ENCODE measurements around the gene UBE2R2. TPM values are rescaled to one million over a fixed set of nuclear protein-coding genes. Genes with fewer than 3 reads are reported as not detected.
A peak's percentile ranks its signal among the peaks of the same experiment; 100 is the strongest.

UBE2R2 gene
- total and polyA plus RNA-seq, 2 of the 4 experiments (the other 2 are of a cell fraction) = 12.7 to 24.8 TPM

DNA sequence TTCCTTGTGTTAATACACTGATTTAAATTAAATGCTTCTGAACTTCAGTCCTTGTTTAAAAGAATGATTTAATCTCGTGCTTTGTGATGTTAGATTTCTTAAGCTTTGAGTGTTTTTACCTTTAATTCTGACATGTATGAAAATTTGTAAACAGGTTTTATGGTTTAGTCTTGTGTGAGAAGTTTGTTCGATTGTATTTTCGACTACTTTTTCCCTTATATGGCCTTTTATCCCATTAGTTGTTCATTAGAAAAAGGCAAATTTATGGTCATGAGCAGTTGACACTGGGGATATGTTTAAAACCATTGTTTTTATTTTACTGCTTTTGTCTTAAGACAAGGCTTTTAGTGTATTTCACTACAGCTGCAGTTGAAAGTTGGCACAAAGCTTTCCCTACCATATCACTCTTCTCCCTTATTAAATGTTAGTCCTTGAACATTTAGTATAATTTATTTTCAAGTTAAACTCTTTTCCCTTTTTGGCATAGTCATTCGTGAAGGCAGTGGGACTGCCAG lies 3.3 kb downstream of the UBE2R2 start:
- peaks cover 7% of the 10 kb centered on the region for H3K9me1 ChIP-seq (ENCODE audit: insufficient read depth, low read length)
- no peak overlapping the region for H3K9ac ChIP-seq (ENCODE audit: low read depth, low read length)
- H2BK15ac ChIP-seq (ENCODE audit: low read depth, low read length) = no peak overlapping the region
- no peak overlapping the region for H2AK9ac ChIP-seq (replicated peaks; ENCODE audit: low read depth, low read length, poor library complexity)
- peaks cover 9% of the 10 kb centered on the region for H3K4me1 ChIP-seq (ENCODE audit: control insufficient read depth, insufficient read depth, low read length)
- ChIA-PET POLR2A (ENCODE audit: unreplicated experiment) (interaction anchor here (0.6 kb wide), 1 partner anchor 262 kb away, joined by 5 read pairs; no protein-coding TSS in a partner anchor), CTCF (no interaction called here)
- H2BK120ac ChIP-seq (ENCODE audit: low read depth, low read length) = no peak overlapping the region
- dilution Hi-C loops (cut with HindIII; ENCODE audit: low sequenced_read_pairs, unreplicated experiment) = no loop called here
- no peak overlapping the region for H4K5ac ChIP-seq (ENCODE audit: low read depth, low read length)
- TF ChIP-seq SMC3 (IDR thresholded peaks at IDR 0.05; ENCODE audit: low read depth, low read length) (no peak), POLR2A (IDR thresholded peaks at IDR 0.05; ENCODE audit: low read depth, low read length) (no peak), RFX5 (IDR thresholded peaks at IDR 0.05; ENCODE audit: low read depth, low read length) (no peak), NFE2L2 (IDR thresholded peaks at IDR 0.05; ENCODE audit: low read depth, low read length) (no peak), RAD21 (IDR thresholded peaks at IDR 0.05; ENCODE audit: low read length) (no peak), MXI1 (IDR thresholded peaks at IDR 0.05; ENCODE audit: borderline replicate concordance, low read depth, low read length) (no peak), FOS (IDR thresholded peaks at IDR 0.05; ENCODE audit: low read depth, low read length) (no peak), MAFK (IDR thresholded peaks at IDR 0.05; ENCODE audit: low read depth, low read length) (no peak), CHD1 (IDR thresholded peaks at IDR 0.05; ENCODE audit: low read depth, low read length) (no peak), CEBPB (IDR thresholded peaks at IDR 0.05; ENCODE audit: low read depth, low read length) (no peak), BHLHE40 (IDR thresholded peaks at IDR 0.05; ENCODE audit: low read depth, low read length) (no peak), RCOR1 (IDR thresholded peaks at IDR 0.05; ENCODE audit: insufficient replicate concordance, low read length) (no peak), MAZ (IDR thresholded peaks at IDR 0.05; ENCODE audit: borderline replicate concordance, low read depth, low read length) (no peak)
- TF ChIP-seq, protein P1, sequence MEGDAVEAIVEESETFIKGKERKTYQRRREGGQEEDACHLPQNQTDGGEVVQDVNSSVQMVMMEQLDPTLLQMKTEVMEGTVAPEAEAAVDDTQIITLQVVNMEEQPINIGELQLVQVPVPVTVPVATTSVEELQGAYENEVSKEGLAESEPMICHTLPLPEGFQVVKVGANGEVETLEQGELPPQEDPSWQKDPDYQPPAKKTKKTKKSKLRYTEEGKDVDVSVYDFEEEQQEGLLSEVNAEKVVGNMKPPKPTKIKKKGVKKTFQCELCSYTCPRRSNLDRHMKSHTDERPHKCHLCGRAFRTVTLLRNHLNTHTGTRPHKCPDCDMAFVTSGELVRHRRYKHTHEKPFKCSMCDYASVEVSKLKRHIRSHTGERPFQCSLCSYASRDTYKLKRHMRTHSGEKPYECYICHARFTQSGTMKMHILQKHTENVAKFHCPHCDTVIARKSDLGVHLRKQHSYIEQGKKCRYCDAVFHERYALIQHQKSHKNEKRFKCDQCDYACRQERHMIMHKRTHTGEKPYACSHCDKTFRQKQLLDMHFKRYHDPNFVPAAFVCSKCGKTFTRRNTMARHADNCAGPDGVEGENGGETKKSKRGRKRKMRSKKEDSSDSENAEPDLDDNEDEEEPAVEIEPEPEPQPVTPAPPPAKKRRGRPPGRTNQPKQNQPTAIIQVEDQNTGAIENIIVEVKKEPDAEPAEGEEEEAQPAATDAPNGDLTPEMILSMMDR (conservative IDR thresholded peaks at IDR 0.05; ENCODE audit: low read depth, low read length) = no peak
- TF ChIP-seq, protein P2, sequence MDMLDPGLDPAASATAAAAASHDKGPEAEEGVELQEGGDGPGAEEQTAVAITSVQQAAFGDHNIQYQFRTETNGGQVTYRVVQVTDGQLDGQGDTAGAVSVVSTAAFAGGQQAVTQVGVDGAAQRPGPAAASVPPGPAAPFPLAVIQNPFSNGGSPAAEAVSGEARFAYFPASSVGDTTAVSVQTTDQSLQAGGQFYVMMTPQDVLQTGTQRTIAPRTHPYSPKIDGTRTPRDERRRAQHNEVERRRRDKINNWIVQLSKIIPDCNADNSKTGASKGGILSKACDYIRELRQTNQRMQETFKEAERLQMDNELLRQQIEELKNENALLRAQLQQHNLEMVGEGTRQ (IDR thresholded peaks at IDR 0.05; ENCODE audit: low read depth, low read length) = no peak
- TF ChIP-seq, protein P3, sequence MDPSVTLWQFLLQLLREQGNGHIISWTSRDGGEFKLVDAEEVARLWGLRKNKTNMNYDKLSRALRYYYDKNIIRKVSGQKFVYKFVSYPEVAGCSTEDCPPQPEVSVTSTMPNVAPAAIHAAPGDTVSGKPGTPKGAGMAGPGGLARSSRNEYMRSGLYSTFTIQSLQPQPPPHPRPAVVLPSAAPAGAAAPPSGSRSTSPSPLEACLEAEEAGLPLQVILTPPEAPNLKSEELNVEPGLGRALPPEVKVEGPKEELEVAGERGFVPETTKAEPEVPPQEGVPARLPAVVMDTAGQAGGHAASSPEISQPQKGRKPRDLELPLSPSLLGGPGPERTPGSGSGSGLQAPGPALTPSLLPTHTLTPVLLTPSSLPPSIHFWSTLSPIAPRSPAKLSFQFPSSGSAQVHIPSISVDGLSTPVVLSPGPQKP (IDR thresholded peaks at IDR 0.05; ENCODE audit: borderline replicate concordance, low read depth, low read length) = no peak
- in situ Hi-C loops (cut with MboI; ENCODE audit: low sequenced_read_pairs) = no loop called here
- no peaks in the 10 kb centered on the region for H3K27me3 ChIP-seq (ENCODE audit: control insufficient read depth, insufficient read depth, low read length)
- intact Hi-C loops (cut with micrococcal nuclease) = no loop called here
- H3K4ac ChIP-seq (ENCODE audit: low read depth, low read length) = no peak overlapping the region
- DNase-seq (no peak), ATAC-seq (ENCODE audit: low read depth) (no peak)
- no TSS peak for BruUV-seq (replicated peaks)
- peaks cover 6 to 27% of the 10 kb centered on the region in 2 experiments; a peak in 3 of 4 replicates for H3K79me1 ChIP-seq (ENCODE audit: low read depth in 1 of 2, low read length in 2 of 2)
- no peak overlapping the region; the same call in 1 of the 2 replicates for H3K23ac ChIP-seq (ENCODE audit: low read depth, low read length)
- no peak overlapping the region for H2AK5ac ChIP-seq (ENCODE audit: low read depth, low read length)
- peaks cover 65% of the 10 kb centered on the region for H4K20me1 ChIP-seq (ENCODE audit: insufficient read depth, low read length)
- no peak overlapping the region for H4K8ac ChIP-seq (ENCODE audit: low read depth in 2 of 2, low read length in 2 of 2)
- H3K56ac ChIP-seq (ENCODE audit: extremely low read depth, insufficient read depth, low read length) = no peak overlapping the region
- no CpG with 5 or more reads among the region's 4 CpGs for WGBS, 2 experiments (ENCODE audit: extremely low coverage in 2 of 2, insufficient read length in 1 of 2)
- H3K14ac ChIP-seq (replicated peaks; ENCODE audit: low read depth, low read length) = no peak overlapping the region
- no peak overlapping the region for H2AFZ ChIP-seq (replicated peaks; ENCODE audit: low read length, poor library complexity)
- no peak overlapping the region for H3K18ac ChIP-seq (ENCODE audit: low read depth, low read length)
- H3K27ac ChIP-seq (ENCODE audit: insufficient read depth, low read length) = no peak overlapping the region
- no peak overlapping the region for H4K91ac ChIP-seq (ENCODE audit: insufficient read depth, low read depth, low read length)
- H2BK20ac ChIP-seq (ENCODE audit: low read depth, low read length) = no peak overlapping the region
- H3K4me3 ChIP-seq (ENCODE audit: insufficient read depth, low read depth, low read length) = peak overlapping the region; percentile 7; the same call in 1 of the 2 replicates
- H3K4me2 ChIP-seq (ENCODE audit: low read depth, low read length) = peak overlapping the region; percentile 77
- no peak overlapping the region for H2BK5ac ChIP-seq (ENCODE audit: low read depth, low read length, poor library complexity, severe bottlenecking)
- no peaks in the 10 kb centered on the region for H3K9me3 ChIP-seq (ENCODE audit: control insufficient read depth, insufficient read depth, low read length)
- H3K36me3 ChIP-seq (ENCODE audit: control insufficient read depth, insufficient read depth, low read length) = no peaks in the 10 kb centered on the region
